SJSA1 (cell line): ENCODE results near the gene ATN1. TPM values are rescaled to one million over a fixed set of nuclear protein-coding genes. Genes with fewer than 3 reads are reported as not detected.

Source experiments
- DNase-seq, 2 experiments: peaks; one replicate each; pipeline ENCODE4 v3.0.0-alpha.2; 2015 to 2020; ENCODE audit warnings: low spot score in 2 of 2, low read depth in 1 of 2
- H3K27ac ChIP-seq: fragments of 250-450 bp; sonication (Bioruptor Pico); 2 replicates; pipeline ENCODE4 v1.5.1; 2020; ENCODE audit warnings: mild to moderate bottlenecking, moderate library complexity
- H3K27me3 ChIP-seq: fragments of 250-450 bp; sonication (Bioruptor Pico); replicated peaks from 2 replicates; pipeline ENCODE4 v1.5.1; 2020; ENCODE audit warnings: mild to moderate bottlenecking, moderate library complexity
- H3K36me3 ChIP-seq: fragments of 250-450 bp; sonication (Bioruptor Pico); 2 replicates; pipeline ENCODE4 v1.5.1; 2020; ENCODE audit warnings: mild to moderate bottlenecking
- H3K4me1 ChIP-seq: fragments of 250-450 bp; sonication (Bioruptor Pico); replicated peaks from 2 replicates; pipeline ENCODE4 v1.6.1; 2021; ENCODE audit warnings: mild to moderate bottlenecking
- H3K4me3 ChIP-seq: fragments of 250-450 bp; sonication (Bioruptor Pico); 2 replicates; pipeline ENCODE4 v1.5.1; 2020; ENCODE audit warnings: mild to moderate bottlenecking
- H3K9me3 ChIP-seq: fragments of 250-450 bp; sonication (Bioruptor Pico); replicated peaks from 2 replicates; pipeline ENCODE4 v1.5.1; 2020; ENCODE audit warnings: mild to moderate bottlenecking
- total RNA-seq: library from RNA; depleted of rRNA; stranded (reverse); fragments of >200 nt; shearing (Covaris generic); gene quantifications from 2 replicates; pipeline ENCODE4 v1.2.3, GENCODE V29; 2014

ATN1 gene
- total RNA-seq, 1 experiment from 2014 or later: 7.2 TPM

DNA sequence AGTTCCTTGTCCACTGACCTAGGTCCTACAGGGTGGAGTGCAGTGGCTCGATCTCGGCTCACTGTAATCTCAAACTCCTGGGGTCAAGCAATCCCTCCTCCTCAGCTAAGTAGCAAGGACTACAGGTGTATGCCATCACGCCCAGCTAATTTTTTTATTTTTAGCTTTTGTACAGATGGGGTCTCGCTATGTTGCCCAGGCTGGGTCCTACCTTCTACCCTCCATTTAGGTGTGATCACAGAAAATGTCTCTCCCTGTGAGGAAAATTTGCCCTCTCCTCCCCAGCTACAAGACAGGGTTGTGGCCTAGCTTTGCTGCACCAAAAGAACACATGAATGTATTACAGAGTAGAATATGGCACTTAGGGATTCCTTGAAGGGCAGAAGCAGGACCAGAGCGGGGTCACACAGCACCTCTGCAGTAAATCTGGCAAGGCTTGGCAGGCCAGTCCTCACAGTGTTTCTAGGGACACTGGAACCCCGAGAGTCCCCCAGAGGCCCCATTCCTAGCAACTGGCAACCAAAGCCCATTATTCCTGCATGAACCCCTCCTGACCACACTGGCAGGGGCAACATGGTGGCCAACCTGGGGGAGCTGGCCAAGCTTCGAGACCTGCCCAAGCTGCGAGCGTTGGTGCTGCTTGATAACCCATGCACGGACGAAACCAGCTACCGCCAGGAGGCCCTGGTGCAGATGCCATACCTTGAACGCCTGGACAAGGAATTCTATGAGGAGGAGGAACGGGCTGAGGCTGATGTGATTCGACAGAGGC is 15.4 kb upstream of the ATN1 start:
- Histone ChIP-seq H3K4me1 (peaks cover 18% of the 10 kb centered on the region), H3K36me3 (no peaks in the 10 kb centered on the region), H3K4me3 (no peak overlapping the region), H3K9me3 (no peaks in the 10 kb centered on the region), H3K27ac (no peak overlapping the region), H3K27me3 (no peaks in the 10 kb centered on the region)
- DNase-seq: no peak

DNA sequence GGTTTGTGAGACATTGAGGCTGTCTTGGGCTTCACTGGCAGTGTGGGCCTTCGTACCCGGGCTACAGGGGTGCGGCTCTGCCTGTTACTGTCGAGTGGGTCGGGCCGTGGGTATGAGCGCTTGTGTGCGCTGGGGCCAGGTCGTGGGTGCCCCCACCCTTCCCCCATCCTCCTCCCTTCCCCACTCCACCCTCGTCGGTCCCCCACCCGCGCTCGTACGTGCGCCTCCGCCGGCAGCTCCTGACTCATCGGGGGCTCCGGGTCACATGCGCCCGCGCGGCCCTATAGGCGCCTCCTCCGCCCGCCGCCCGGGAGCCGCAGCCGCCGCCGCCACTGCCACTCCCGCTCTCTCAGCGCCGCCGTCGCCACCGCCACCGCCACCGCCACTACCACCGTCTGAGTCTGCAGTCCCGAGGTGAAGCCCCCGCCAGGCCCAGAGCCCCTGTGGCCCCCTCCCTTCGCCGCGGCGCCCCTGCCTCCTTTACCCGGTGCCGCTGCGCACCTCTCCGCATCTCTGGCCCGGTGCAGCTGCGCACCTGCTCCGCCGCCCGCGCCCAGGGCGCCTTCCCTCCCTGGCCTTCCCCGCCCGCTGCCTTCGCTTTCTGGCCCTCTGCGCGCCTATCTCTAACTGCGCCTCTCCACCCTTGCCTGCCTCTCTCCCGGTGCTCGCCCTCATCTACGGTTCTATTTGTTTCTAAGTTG is 13.4 kb upstream of the ATN1 start, which contains the start of gene ENO2:
TSS of gene ENO2 (plus strand) at position 335 of the 701 bp plus-strand sequence. CDS start 1,253 bp downstream, outside the sequence.
- no peaks in the 10 kb centered on the region for H3K9me3 ChIP-seq
- DNase-seq: peak in 1 of 2 experiments; percentile 71
- no peak within 1 kb of the TSS for H3K27ac ChIP-seq
- H3K36me3 ChIP-seq: no peaks in the 10 kb centered on the region
- H3K27me3 ChIP-seq: no peaks in the 10 kb centered on the region
- peaks cover 18% of the 10 kb centered on the region for H3K4me1 ChIP-seq
- peak within 1 kb of the TSS; percentile 46 for H3K4me3 ChIP-seq

DNA sequence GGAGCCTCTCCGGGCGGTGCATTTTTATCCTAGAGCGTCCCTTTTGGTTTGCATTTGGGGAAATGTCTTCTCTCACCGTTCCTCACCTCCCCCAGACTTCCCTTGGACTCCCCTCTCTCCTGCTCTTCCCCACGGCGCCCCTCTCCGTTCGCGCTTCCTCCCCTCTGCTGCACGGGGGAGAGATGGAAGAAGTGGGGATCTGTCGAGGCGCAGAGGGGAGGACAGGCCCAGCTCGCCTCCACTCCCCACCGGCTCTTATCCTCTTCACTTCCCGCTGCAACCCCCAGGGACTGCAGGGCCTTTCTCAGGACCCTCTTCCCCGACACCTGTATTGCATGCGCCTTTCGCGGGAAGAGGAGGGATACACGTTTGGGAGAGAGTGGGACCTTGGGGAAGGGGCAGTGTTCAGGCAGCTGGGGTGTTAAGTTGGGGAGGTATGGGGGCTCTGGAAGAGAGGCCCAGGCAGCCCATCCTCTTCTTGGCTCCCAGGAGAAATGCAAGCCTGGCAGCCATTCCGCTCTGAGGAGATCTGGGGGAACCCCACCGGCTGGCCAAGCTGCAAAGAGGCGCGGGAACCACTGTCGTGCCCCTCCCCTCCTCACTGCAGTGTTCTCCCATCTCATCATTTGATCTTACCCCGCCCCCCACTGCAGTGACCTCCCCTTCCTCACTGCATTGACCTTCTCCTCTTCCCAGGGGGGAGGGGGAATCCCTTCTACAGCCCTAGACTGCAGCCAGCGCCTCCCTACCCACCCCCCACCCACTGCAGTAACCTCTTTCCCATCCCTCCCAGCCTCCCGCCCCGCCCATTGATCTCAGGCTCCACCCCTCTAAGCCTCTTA is 12.6 kb upstream of the ATN1 start:
- H3K4me3 ChIP-seq: peak overlapping the region; percentile 46
- no peak overlapping the region for H3K27ac ChIP-seq
- H3K36me3 ChIP-seq: no peaks in the 10 kb centered on the region
- H3K9me3 ChIP-seq: no peaks in the 10 kb centered on the region
- H3K27me3 ChIP-seq: no peaks in the 10 kb centered on the region
- DNase-seq: no peak
- H3K4me1 ChIP-seq: peaks cover 18% of the 10 kb centered on the region

DNA sequence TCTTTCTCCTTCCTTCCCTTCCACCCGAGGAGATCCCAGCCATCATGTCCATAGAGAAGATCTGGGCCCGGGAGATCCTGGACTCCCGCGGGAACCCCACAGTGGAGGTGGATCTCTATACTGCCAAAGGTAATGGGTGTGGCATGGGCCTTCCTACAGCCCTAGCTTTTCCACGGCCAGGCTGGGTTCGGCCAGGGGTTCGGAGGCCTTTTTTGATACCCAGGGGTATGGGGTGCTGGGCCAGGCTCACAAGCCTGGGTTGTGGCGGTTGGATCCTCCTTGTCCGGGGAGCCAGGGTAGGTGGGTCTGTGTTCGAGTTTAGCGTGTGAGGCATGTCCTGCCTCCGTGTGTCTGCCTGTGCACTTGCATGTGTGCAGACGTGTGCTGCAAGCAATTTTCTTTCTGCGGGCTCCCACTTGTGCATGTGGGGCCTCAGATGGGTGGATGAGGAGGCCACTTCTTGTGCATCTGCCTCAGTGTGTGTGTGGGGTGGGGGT is 11.9 kb upstream of the ATN1 start:
- H3K27ac ChIP-seq: no peak overlapping the region
- no peak overlapping the region for H3K4me3 ChIP-seq
- no peaks in the 10 kb centered on the region for H3K9me3 ChIP-seq
- H3K4me1 ChIP-seq: peaks cover 18% of the 10 kb centered on the region
- H3K36me3 ChIP-seq: no peaks in the 10 kb centered on the region
- no peaks in the 10 kb centered on the region for H3K27me3 ChIP-seq
- no peak for DNase-seq

DNA sequence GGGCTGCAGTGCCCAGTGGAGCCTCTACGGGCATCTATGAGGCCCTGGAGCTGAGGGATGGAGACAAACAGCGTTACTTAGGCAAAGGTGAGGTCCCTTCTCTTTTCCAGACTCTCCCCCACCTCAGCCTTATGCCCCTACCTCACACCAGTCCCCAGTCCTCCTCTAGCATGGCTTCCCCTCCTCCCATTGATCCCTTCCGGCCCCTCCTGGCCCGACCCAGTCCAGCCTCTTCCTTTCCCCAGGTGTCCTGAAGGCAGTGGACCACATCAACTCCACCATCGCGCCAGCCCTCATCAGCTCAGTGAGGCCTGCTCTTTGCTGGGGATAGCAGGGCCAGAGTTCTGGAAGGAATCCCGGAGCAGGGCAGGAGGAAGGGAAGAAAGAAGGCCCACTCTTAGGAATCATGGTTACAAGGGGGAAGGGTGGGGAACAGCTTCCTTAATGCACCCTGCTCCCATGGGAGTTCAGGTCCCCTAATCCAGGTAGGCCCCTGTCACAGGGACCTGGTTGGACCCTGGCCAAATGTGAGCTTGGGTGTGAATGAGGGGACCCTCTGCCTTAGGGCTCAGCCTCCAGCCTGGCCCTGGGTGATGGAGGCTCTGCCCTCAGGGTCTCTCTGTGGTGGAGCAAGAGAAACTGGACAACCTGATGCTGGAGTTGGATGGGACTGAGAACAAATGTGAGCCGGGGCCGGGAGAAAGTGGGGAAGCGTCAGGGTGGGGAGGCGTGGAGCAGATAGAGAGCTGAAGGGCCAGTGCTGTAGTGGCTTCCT is 11.1 kb upstream of the ATN1 start:
- Histone ChIP-seq H3K27me3 (no peaks in the 10 kb centered on the region), H3K9me3 (no peaks in the 10 kb centered on the region), H3K4me3 (no peak overlapping the region), H3K36me3 (no peaks in the 10 kb centered on the region), H3K4me1 (peaks cover 18% of the 10 kb centered on the region), H3K27ac (no peak overlapping the region)
- DNase-seq: no peak

DNA sequence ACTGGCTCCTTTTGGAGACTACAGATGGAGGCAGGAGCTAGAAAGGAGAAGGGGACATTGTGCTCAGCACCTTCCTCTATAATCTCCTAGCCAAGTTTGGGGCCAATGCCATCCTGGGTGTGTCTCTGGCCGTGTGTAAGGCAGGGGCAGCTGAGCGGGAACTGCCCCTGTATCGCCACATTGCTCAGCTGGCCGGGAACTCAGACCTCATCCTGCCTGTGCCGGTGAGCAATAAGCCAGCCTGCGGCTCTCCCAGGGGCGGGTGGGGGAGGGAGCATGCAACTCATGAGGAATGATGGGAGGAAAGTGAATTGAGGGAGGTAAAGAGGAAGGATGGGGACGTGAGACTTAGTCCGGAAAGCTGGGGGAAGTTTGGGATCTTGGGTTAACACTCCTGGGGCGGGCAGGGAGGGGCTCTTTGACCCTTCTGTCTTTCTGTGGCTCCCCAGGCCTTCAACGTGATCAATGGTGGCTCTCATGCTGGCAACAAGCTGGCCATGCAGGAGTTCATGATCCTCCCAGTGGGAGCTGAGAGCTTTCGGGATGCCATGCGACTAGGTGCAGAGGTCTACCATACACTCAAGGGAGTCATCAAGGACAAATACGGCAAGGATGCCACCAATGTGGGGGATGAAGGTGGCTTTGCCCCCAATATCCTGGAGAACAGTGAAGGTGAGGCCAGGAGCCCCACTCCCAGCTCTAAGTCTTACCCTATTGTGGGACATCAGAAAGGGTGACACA is 10.1 kb upstream of the ATN1 start:
- Histone ChIP-seq H3K27ac (no peak overlapping the region), H3K36me3 (no peaks in the 10 kb centered on the region), H3K4me1 (peaks cover 18% of the 10 kb centered on the region), H3K9me3 (no peaks in the 10 kb centered on the region), H3K4me3 (no peak overlapping the region), H3K27me3 (no peaks in the 10 kb centered on the region)
- no peak for DNase-seq

DNA sequence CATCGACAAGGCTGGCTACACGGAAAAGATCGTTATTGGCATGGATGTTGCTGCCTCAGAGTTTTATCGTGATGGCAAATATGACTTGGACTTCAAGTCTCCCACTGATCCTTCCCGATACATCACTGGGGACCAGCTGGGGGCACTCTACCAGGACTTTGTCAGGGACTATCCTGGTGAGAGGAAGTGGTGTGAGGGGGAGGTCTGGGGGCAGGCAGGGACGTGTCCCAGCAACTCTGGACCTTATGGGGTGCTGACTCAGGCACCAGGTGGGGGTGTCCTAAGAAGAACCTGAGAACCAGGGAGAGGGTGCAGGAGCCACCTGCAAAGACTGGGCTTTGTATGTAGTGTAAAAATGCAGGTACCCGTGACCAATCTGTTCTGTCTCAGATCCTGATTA is 8.2 kb upstream of the ATN1 start:
- Histone ChIP-seq H3K27me3 (no peaks in the 10 kb centered on the region), H3K4me3 (no peak overlapping the region), H3K4me1 (peaks cover 12% of the 10 kb centered on the region), H3K27ac (no peak overlapping the region), H3K9me3 (no peaks in the 10 kb centered on the region), H3K36me3 (no peaks in the 10 kb centered on the region)
- DNase-seq: no peak

DNA sequence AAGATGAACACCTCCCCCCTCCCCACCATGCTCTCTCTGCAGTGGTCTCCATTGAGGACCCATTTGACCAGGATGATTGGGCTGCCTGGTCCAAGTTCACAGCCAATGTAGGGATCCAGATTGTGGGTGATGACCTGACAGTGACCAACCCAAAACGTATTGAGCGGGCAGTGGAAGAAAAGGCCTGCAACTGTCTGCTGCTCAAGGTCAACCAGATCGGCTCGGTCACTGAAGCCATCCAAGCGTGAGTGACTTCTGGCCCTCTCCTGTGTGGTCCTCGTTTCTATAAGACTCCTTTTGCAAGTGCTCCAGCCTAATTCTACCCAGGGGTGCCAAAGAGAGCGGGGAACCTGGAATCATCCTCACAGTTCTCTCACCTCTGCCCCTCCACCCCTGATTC is 6.2 kb upstream of the ATN1 start:
- Histone ChIP-seq H3K4me3 (no peak overlapping the region), H3K9me3 (no peaks in the 10 kb centered on the region), H3K27me3 (no peaks in the 10 kb centered on the region), H3K27ac (no peak overlapping the region), H3K4me1 (peaks cover 23% of the 10 kb centered on the region), H3K36me3 (no peaks in the 10 kb centered on the region)
- no peak for DNase-seq

DNA sequence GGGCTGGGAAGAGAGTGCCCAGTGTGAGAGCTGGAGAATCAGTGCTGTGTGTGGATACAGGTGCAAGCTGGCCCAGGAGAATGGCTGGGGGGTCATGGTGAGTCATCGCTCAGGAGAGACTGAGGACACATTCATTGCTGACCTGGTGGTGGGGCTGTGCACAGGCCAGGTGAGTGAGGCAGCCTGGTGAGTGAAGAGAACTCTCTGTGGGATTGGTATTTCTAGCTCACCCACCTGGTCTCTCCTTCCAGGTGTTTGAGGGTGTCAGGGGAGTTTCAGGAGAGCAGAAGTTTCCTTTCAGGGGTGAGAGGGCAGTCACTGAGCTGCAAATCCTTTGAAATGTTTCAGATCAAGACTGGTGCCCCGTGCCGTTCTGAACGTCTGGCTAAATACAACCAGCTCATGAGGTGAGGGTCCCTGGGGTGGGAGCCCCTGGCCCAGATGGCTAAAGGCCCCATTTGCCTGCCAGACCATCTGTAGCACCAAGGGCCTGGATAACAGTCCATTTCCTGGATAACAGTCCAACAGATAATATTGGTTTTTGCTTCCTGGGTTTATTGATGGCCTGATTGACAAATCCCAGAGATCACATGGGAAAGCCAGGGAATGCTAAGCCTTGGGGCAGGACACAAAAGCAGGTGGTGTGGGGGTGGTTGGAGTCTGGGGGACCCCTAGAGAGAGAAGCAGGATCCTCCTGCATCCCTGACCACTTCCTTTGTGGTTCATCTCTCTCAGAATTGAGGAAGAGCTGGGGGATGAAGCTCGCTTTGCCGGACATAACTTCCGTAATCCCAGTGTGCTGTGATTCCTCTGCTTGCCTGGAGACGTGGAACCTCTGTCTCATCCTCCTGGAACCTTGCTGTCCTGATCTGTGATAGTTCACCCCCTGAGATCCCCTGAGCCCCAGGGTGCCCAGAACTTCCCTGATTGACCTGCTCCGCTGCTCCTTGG is 5.5 kb upstream of the ATN1 start:
- no peak for DNase-seq
- H3K4me3 ChIP-seq: no peak overlapping the region
- H3K4me1 ChIP-seq: peaks cover 31% of the 10 kb centered on the region
- no peak overlapping the region for H3K27ac ChIP-seq
- no peaks in the 10 kb centered on the region for H3K9me3 ChIP-seq
- no peaks in the 10 kb centered on the region for H3K36me3 ChIP-seq
- H3K27me3 ChIP-seq: no peaks in the 10 kb centered on the region

DNA sequence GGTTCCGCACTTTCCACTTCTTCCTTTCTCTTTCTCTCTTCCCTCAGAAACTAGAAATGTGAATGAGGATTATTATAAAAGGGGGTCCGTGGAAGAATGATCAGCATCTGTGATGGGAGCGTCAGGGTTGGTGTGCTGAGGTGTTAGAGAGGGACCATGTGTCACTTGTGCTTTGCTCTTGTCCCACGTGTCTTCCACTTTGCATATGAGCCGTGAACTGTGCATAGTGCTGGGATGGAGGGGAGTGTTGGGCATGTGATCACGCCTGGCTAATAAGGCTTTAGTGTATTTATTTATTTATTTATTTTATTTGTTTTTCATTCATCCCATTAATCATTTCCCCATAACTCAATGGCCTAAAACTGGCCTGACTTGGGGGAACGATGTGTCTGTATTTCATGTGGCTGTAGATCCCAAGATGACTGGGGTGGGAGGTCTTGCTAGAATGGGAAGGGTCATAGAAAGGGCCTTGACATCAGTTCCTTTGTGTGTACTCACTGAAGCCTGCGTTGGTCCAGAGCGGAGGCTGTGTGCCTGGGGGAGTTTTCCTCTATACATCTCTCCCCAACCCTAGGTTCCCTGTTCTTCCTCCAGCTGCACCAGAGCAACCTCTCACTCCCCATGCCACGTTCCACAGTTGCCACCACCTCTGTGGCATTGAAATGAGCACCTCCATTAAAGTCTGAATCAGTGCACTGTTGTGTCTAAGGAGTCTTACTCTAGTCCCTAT is 4.6 kb upstream of the ATN1 start:
- no peak for DNase-seq
- Histone ChIP-seq H3K9me3 (no peaks in the 10 kb centered on the region), H3K4me1 (peaks cover 32% of the 10 kb centered on the region), H3K27ac (no peak overlapping the region), H3K4me3 (no peak overlapping the region), H3K27me3 (no peaks in the 10 kb centered on the region), H3K36me3 (no peaks in the 10 kb centered on the region)

DNA sequence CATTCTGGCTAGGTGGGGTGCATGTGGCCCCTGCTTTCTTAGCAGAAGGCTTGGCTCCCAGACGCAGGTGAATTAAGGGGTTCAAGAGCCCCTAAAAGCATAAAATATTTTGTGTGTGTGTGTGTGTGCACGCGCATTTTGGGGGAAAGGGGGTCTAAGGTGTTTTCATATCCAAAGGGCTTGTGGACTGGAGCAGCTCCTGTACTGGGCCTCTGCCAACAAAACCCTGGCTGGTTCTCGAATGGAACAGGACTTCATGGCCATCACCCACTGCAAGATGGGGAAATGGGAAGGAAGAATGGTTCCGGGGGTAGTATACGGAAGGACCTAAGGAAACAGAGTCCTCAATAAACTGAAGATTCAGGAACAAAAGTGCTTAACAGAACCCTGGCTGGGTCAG is 3.9 kb upstream of the ATN1 start:
- H3K27ac ChIP-seq: no peak overlapping the region
- H3K4me1 ChIP-seq: peaks cover 32% of the 10 kb centered on the region
- no peaks in the 10 kb centered on the region for H3K9me3 ChIP-seq
- H3K27me3 ChIP-seq: no peaks in the 10 kb centered on the region
- H3K36me3 ChIP-seq: 0 out of 2 replicates have a peak, but pooled peaks cover under 1% of the 10 kb centered on the region
- H3K4me3 ChIP-seq: no peak overlapping the region
- DNase-seq: no peak
